PC-3 (cell line): ENCODE results near the gene DENND4C. TPM values are rescaled to one million over a fixed set of nuclear protein-coding genes. Genes with fewer than 3 reads are reported as not detected.
"Not testable (repeated sequence)": the region's sequence is repeated elsewhere in the genome, so short reads cannot be mapped to it uniquely, and the experiment has no call there.

Experiments
- ATAC-seq: fragments of 200-7000 bp; cut with Tn5 transposase; 2 replicates; pipeline ENCODE4 v1.9.1; 2020; ENCODE audit warnings: mild to moderate bottlenecking, moderate library complexity
- BruUV-seq: library from RNA; stranded (reverse); fragments of 400-500 nt; replicated peaks from 2 replicates; lab custom pipeline; 2021; lab: Mats Ljungman, UMichigan
- CTCF ChIA-PET: fragments of 300-600 bp; sonication (Branson Sonifier 250); formaldehyde crosslinking; loops from one replicate; lab custom pipeline; 2022; ENCODE audit warnings: antibody characterized with exemption; lab: Charles Lee
- POLR2A ChIA-PET: fragments of 300-600 bp; sonication (Branson Sonifier 250); formaldehyde crosslinking; loops from one replicate; lab custom pipeline; 2022; ENCODE audit warnings: antibody characterized with exemption; ENCODE audit not compliant: unreplicated experiment; lab: Charles Lee
- DNase-seq: peaks from one replicate; pipeline ENCODE4 v3.0.0-alpha.2; 2015
- H2AFZ ChIP-seq: fragments of 300-600 bp; sonication (generic); 2 replicates; pipeline ENCODE4 v1.6.0; 2016; ENCODE audit warnings: antibody characterized with exemption, low read length
- H3F3A ChIP-seq: fragments of 300-600 bp; sonication (generic); one replicate; pipeline ENCODE4 v1.6.0; 2017; ENCODE audit warnings: antibody characterized with exemption, low read length, control low read depth, mild to moderate bottlenecking; ENCODE audit not compliant: unreplicated experiment
- H3K27ac ChIP-seq: fragments of 300-600 bp; sonication (generic); 2 replicates; pipeline ENCODE4 v1.5.1; 2016; ENCODE audit warnings: mild to moderate bottlenecking, low read length
- H3K27me3 ChIP-seq: fragments of 300-600 bp; sonication (generic); 2 replicates; pipeline ENCODE4 v1.6.1; 2016; ENCODE audit warnings: low read length, mixed read lengths
- H3K36me3 ChIP-seq: fragments of 300-600 bp; sonication (generic); 2 replicates; pipeline ENCODE4 v1.6.1; 2016; ENCODE audit warnings: low read depth, mixed run types, low read length, mixed read lengths
- H3K4me1 ChIP-seq: fragments of 300-600 bp; sonication (generic); 2 replicates; pipeline ENCODE4 v1.5.1; 2016; ENCODE audit warnings: low read length; ENCODE audit not compliant: insufficient read depth
- H3K4me2 ChIP-seq: fragments of 300-600 bp; sonication (generic); 2 replicates; pipeline ENCODE4 v1.6.0; 2016; ENCODE audit warnings: low read length
- H3K4me3 ChIP-seq: fragments of 300-600 bp; sonication (generic); 2 replicates; pipeline ENCODE4 v1.5.1; 2016; ENCODE audit warnings: mild to moderate bottlenecking, low read length, mixed read lengths
- H3K79me2 ChIP-seq: fragments of 300-600 bp; sonication (generic); 2 replicates; pipeline ENCODE4 v1.6.1; 2017; ENCODE audit warnings: low read length, mixed read lengths
- H3K9ac ChIP-seq: fragments of 300-600 bp; sonication (generic); 2 replicates; pipeline ENCODE4 v1.6.0; 2016; ENCODE audit warnings: mild to moderate bottlenecking, low read length
- H3K9me2 ChIP-seq: fragments of 300-600 bp; sonication (generic); replicated peaks from 2 replicates; pipeline ENCODE4 v1.6.1; 2016; ENCODE audit warnings: mixed run types, low read length, mixed read lengths
- H3K9me3 ChIP-seq: fragments of 300-600 bp; sonication (generic); 2 replicates; pipeline ENCODE4 v1.6.1; 2016; ENCODE audit warnings: low read length, mixed read lengths
- H4K20me1 ChIP-seq: fragments of 300-600 bp; sonication (generic); 2 replicates; pipeline ENCODE4 v1.6.1; 2016; ENCODE audit warnings: low read length, mixed read lengths
- EZH2 ChIP-seq: fragments of 300-600 bp; sonication (generic); IDR thresholded peaks from one replicate; pipeline ENCODE4 v1.6.1; 2017; ENCODE audit warnings: antibody characterized with exemption, mild to moderate bottlenecking, low read length; ENCODE audit not compliant: unreplicated experiment
- EZH2phosphoT487 ChIP-seq: fragments of 300-600 bp; sonication (generic); IDR thresholded peaks from 2 replicates; pipeline ENCODE4 v1.6.1; 2018; ENCODE audit warnings: mild to moderate bottlenecking, antibody characterized with exemption, low read length, borderline replicate concordance
- intact Hi-C: fragments of 100-400 bp; cut with micrococcal nuclease; formaldehyde crosslinking; loops from 2 replicates; pipeline ENCODE4 v1.9.0; 2023
- total RNA-seq: library from RNA; depleted of rRNA; stranded (reverse); fragments of >200 nt; gene quantifications from 2 replicates; pipeline ENCODE4 v1.2.3, GENCODE V29; 2014
- TF ChIP-seq, protein P1 (sequence below): fragments of 300-600 bp; sonication (generic); conservative IDR thresholded peaks from 2 replicates; pipeline ENCODE4 v1.5.1; 2017; ENCODE audit warnings: antibody characterized with exemption, low read depth, mild to moderate bottlenecking, low read length

Gene DENND4C
- total RNA-seq, 1 experiment from 2014 or later: 20.9 TPM

- POLR2A ChIA-PET: no interaction called here
- intact Hi-C loops: no loop called here
- Histone ChIP-seq H3K79me2 (no peaks in the 10 kb centered on the region), H3F3A (no peaks in the 10 kb centered on the region), H3K27me3 (no peaks in the 10 kb centered on the region), H3K9ac (no peak overlapping the region), H3K9me2 (no peaks in the 10 kb centered on the region), H3K36me3 (no peaks in the 10 kb centered on the region), H2AFZ (no peak overlapping the region), H3K4me1 (no peaks in the 10 kb centered on the region), H3K4me2 (no peak overlapping the region), H3K9me3 (no peaks in the 10 kb centered on the region), H3K4me3 (no peak overlapping the region), H3K27ac (no peak overlapping the region), H4K20me1 (no peaks in the 10 kb centered on the region)
- ATAC-seq: no peak
- DNase-seq: no peak
- no peak for TF ChIP-seq EZH2
- no peak for TF ChIP-seq EZH2phosphoT487
- TF ChIP-seq, protein P1, sequence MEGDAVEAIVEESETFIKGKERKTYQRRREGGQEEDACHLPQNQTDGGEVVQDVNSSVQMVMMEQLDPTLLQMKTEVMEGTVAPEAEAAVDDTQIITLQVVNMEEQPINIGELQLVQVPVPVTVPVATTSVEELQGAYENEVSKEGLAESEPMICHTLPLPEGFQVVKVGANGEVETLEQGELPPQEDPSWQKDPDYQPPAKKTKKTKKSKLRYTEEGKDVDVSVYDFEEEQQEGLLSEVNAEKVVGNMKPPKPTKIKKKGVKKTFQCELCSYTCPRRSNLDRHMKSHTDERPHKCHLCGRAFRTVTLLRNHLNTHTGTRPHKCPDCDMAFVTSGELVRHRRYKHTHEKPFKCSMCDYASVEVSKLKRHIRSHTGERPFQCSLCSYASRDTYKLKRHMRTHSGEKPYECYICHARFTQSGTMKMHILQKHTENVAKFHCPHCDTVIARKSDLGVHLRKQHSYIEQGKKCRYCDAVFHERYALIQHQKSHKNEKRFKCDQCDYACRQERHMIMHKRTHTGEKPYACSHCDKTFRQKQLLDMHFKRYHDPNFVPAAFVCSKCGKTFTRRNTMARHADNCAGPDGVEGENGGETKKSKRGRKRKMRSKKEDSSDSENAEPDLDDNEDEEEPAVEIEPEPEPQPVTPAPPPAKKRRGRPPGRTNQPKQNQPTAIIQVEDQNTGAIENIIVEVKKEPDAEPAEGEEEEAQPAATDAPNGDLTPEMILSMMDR: no peak
- CTCF ChIA-PET: no interaction called here
- BruUV-seq: no TSS peak
Observed at GRCh38 chr9:19193029-19193324, 37.5 kb upstream of the DENND4C start.

DNA sequence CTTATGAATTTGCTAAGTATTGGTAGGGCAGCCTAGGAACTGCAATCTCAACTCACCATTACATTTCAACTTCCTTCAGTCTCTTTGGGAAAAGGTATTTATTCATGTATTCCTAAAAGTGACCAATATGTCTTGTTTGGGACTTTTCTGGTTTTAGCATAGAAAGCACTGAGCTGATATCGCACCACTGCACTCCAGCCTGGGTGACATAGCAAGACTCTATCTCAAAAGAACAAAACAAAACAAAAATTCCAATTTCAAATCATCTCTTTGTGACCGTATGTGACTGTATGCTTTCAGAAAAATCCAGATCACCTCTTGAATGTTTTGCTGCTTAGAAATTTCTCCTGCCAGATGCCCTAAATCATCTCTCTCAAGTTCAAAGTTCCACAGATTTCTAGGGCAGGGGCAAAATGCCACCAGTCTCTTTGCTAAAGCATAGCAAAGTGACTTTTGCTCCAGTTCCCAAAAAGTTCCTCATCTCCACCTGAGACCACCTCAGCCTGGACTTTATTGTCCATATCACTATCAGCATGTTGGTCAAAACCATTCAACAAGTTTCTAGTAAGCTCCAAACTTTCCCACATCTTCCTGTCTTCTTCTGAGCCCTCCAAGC lies 37.0 kb upstream of the DENND4C start:
- intact Hi-C loops, H3K27ac ChIP-seq, ATAC-seq, H3K4me2 ChIP-seq, H3K4me3 ChIP-seq, H3K79me2 ChIP-seq, H3K9me3 ChIP-seq, BruUV-seq, H3K4me1 ChIP-seq, DNase-seq, CTCF ChIA-PET, H2AFZ ChIP-seq, H4K20me1 ChIP-seq, H3K36me3 ChIP-seq, H3K9ac ChIP-seq, H3F3A ChIP-seq, POLR2A ChIA-PET, H3K9me2 ChIP-seq, H3K27me3 ChIP-seq: not testable (repeated sequence)

DNA sequence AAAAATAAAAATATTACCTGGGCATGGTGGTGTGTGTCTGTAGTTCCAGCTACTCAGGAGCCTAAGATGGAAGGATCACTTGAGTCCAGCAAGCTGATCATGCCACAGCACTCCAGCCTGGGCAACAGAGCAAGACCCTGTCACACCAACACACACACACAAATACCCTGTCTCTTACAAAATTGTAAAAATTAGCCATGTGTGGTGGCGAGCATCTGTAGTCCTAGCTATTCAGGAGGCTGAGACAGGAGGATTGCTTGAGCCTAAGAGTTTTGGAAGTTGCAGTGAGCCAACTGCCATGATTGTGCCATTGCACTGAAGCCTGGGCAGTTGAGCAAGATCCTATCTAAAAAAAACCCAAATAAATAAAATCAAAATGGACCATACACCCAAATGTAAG lies 32.1 kb upstream of the DENND4C start:
- CTCF ChIA-PET: no interaction called here
- no peak for DNase-seq

More for the DNA sequence above, 32.1 kb upstream of the DENND4C start:
- ATAC-seq: no peak
- Histone ChIP-seq H3K9ac (no peak overlapping the region), H3F3A (no peaks in the 10 kb centered on the region), H3K36me3 (no peaks in the 10 kb centered on the region), H2AFZ (no peak overlapping the region), H3K9me3 (no peaks in the 10 kb centered on the region), H3K4me3 (no peak overlapping the region), H3K27me3 (no peaks in the 10 kb centered on the region), H3K4me1 (no peaks in the 10 kb centered on the region), H3K27ac (no peak overlapping the region), H3K79me2 (no peaks in the 10 kb centered on the region), H3K4me2 (no peak overlapping the region), H3K9me2 (no peaks in the 10 kb centered on the region), H4K20me1 (no peaks in the 10 kb centered on the region)
- intact Hi-C loops: no loop called here
- no TSS peak for BruUV-seq
- TF ChIP-seq, protein P1: no peak
- TF ChIP-seq EZH2phosphoT487: no peak
- TF ChIP-seq EZH2: no peak
- POLR2A ChIA-PET: no interaction called here
